Femur (tissue), 1 donor: ENCODE measurements around the gene SKIL.

Source experiments
- DNase-seq: peaks from one replicate; pipeline ENCODE4 v3.0.0-alpha.2; 2017

The SKIL gene

DNA sequence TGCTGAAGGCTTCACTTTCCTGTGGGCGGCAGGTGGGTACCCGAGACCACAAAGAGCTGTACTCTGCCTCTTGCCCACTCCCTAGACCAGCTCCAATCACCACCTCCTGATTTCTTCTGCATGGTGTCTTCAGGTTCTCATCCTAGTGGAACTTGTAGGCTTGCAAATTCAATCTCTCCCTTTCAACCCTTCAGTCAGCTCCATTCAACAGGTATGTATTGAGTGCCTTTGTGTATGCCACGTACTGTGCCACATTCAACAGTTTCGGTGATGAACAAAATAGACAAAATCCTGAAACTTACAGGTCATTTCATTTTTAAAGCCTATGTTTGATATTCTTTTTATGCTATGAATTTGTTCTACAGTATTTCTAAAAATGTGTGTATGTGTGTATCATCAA, 55.8 kb downstream of the SKIL start:
- DNase-seq, result no peak

- DNase-seq, result peak; percentile 68
These were observed 56.7 kb downstream of the SKIL start for GRCh38 chr3:170414202-170414663.

DNA sequence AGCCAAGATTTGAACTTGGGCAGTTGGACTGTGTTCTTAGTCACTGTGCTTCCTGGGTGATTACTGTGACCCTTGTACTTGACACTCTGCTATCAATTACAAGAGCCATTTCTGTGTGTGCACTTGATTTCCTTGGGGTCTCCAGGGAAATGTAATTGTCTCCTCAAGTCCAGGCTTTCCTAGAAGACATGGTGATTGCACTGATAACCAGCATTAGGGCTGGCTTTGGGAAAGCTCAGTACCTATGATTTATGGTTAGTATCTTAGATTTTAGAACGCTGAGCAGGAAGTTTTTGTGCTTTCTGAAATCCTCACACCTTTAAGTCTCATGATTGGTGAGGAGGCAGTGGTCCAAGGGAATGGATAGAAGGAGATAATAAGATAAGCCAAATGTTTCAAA, 59.6 kb downstream of the SKIL start:
- no peak for DNase-seq

DNA sequence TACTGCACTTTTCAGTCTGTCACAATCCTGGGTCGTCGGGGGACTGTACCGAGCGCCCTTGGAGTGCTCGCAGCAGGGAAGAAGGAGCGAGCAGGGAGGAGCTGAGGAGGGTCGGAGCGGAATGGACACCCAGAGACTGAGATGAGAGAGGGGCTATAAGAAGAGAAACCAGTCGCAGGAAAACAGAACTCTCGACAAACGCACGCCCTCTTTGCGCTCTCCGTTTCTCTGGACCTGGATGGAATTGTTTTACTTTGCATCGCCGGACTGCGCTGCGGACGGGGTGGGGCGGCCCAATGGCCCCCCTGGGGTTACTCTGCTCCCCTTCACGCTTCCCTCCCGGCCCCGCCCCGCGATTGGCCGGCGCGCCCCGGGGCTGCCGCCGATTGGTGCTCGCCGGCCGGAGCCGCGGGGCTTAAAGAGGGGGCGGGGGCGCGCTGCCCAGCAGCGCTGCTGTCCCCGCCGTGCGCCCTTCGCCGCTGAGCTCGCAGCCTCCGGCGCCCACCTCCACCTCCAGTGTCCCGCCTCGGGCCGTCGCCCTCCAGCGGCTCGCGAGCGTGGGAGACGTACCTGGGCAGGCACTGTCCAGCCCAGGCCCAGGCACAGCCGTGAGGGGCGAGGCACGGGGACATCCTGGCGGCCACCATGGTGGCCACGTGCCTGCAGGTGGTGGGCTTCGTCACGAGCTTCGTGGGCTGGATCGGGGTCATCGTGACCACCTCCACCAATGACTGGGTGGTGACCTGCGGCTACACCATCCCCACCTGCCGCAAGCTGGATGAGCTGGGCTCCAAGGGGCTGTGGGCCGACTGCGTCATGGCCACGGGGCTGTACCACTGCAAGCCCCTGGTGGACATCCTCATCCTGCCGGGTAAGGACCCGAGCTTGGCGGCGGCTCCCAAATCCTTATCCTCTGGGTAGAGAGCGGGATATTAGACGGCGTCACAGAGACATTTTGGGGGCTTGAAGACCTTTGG, 61.2 kb downstream of the SKIL start, which contains the start of gene CLDN11:
Gene CLDN11, plus strand, starts transcription at position 447 of the 977 bp plus-strand sequence. Its CDS starts 199 bp downstream, at position 646.
- peak; percentile 54 for DNase-seq

DNA sequence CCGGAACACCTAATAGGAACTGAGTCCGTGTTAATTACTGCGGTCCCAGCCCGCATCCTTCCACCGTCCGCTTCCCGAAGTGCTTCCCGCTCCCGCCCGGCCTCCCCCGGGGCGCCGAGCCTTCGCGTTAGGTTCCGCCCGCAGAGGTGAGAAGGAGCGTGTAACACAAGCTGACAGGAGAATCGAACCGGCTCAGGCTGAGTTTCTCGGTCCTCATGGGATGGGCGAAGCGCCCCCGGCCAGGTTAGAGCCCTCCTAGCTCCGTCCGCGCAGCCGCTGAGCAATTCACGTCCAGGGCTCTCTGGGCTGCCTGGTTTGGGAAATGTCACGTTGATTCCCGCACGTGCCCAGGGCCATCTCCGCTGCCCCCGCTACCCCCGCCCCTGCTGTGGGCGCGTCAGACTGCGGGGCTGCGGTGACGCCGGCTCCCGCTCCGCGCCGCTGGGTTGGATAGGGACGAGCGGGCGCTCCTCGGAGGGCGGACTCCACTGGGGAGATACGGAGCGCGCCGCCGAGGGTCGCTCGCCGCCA, 62.1 kb downstream of the SKIL start:
- peak; percentile 44 for DNase-seq

DNA sequence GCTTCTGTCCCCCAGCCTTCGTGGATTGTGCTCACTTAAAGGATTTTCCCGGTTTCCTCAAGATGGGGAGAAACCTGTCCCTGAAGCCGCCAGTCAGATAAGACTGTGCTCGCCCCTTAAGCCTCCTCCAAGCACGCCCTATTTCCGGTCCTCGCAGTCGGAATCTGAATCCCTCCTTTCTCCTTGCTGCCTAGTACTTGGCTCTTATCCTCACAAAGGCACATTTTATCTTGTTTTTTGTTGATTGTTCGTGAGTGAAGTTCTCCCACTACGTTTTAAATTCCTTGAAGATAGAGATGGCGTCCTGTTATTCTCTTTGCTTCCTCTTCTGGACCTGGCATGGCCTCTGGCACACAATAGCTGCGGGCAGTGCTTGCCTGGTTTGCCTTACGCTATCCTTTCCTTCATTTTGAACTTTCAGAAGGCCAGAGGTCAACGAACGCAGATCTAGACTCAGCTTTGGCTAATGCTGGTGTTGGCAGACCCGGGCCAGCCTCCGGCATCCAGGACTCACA, 62.8 kb downstream of the SKIL start:
- no peak for DNase-seq

DNA sequence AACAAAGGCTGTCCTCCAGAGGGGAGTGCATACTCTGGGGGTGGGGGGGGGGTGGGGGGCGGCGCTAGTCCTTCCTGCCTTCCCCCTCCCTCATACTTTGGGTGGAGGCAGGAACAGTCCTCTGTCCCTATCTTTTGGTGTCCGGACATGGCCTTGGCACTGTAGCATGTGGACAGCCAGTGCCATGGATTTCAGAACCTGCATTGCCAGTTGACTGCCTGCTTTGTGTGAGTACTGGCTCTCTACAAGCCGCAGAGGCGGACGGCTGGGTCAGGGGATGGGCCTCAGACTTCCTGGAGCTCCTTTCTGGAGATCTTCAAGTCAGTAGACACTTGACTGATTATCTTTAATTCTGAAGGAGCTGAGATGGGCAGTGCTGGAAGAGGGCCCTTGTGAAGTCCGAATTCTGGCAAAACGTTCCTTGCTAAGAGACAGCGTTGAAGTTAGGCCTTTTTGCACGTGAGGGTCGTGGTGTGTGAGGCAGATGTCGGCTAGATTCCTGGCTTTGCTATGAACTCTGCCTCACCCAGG, 63.7 kb downstream of the SKIL start:
- DNase-seq, result peak; percentile 20

- DNase-seq, result no peak
These were observed 64.2 kb downstream of the SKIL start for GRCh38 chr3:170421758-170422157.

DNA sequence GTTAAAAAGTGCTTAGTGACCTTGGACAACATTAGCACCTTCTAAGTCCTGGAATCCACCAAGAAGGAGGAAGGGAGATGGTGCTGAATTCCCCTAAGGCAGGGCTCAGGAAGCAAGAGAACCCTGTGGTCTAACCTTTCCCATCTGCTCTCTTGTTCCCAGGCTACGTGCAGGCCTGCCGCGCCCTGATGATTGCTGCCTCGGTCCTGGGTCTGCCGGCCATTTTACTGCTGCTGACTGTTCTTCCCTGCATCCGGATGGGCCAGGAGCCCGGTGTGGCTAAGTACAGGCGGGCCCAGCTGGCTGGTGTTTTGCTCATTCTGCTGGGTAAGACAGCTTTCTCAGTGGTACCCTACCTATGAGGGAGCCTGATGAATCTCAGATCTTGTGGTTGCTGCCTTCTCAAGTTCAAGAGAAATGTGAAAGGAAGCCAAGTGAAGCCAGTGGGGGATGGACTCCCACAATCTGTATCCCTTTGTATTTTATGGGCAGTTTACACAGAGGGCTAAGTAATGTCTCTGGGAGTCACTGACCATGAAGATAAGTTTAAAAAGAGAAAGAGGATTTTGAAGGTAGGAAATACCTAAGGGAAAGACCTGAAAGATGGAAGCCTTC, 65.6 kb downstream of the SKIL start:
- DNase-seq, result no peak

GRCh38 chr3:170424879-170425278, 67.4 kb downstream of the SKIL start:
- DNase-seq, result no peak

DNA sequence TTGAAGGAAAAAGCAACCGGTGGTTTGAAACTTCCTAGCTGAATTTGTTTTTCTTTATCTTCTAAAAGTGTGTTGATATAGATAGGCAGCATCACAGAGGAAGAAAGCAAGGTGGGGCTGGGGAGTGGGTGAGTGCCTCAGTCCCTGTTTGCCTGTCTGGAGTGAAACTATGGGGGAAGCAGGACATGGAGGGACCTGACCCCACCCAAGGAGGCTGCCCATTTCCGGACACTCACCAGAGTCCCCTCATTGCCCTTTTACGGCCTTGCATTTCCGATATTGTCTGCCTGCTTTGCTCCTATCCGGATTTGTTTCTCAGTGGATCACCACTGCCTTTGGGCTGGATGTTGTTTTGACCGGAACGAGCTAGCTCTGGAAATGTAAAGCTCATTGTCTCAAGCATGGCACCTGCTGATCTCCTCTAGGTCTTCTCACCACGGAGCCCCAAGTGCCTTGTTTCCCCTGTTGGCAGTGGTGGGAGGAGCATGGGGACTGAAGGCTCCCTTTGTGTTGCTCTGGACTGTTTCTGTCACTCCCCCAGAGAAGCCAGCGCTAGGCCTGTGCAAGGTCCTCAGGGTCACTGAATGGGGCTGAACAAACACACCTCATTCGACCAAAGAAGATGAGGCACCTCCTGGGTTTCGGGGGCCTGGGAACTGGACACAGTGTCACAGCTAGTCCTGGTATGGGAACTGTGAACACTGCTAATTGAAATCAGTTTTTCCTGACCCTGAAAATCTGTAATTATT, 68.2 kb downstream of the SKIL start:
- DNase-seq, result no peak

DNA sequence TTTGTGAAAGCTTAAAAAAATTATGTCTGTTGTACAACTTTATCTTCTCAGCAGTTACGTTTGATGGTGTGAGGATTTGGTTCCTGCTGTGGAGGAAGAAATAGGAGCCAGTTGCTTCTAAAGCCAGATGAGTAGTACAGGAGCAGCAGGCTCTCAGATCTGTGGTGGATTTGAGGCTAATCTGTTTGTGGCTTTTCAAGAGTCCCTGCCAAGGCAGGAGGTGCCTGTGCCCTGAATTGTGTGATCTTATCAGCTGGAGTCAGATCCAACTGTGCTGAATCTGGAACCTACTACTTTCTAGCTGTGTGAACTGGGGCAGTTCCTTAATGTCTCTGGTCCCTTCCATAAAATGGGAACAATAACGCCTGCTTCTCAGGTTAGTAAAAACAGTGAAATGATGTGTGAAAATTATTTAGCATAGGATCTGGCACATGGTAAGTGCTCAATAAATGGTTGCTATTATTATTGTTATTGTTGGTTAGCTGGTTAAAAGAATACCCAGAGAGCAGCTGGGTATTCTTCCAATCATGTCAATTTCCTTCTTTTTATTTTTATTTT, 68.8 kb downstream of the SKIL start:
- no peak for DNase-seq

DNA sequence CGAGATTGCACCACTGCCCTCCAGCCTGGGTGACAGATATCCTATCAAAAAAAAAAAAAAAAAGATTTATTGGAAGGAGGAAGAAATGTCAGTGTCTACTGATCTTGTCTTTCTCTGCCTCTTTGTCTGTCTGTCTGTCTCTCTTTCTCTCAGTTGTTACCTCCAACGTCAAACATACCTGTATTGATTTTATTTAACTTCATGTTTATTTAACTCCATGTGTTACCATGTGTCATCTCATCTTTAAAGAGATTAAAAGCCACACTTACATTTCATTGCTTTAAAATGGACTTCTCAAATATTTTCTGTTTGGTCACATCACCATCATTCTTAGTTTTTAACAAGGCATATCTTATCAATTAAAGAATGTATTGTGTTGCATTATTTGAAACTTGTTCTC, 70.6 kb downstream of the SKIL start:
- no peak for DNase-seq

DNA sequence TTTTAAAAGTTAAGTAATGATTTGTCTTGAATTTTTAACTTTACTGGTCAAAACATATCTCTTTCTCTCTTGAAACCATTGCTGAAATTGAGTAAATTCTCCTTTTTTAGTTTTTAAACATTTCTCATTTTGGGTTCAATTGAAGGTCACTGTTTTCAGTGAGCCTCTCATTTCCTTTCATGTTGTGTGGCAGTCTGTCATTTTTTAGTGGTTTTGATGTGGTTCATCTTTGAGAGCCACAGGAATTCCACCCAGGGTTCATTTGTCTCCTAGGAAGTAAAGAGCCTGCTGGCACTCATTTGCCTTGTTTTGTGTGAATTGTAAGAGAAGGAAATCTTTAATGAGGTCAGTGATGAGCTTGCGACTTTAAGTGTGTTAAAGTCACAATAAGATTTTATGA, 71.5 kb downstream of the SKIL start:
- no peak for DNase-seq

- DNase-seq, result no peak
These were observed 73.5 kb downstream of the SKIL start for GRCh38 chr3:170431054-170431453.

DNA sequence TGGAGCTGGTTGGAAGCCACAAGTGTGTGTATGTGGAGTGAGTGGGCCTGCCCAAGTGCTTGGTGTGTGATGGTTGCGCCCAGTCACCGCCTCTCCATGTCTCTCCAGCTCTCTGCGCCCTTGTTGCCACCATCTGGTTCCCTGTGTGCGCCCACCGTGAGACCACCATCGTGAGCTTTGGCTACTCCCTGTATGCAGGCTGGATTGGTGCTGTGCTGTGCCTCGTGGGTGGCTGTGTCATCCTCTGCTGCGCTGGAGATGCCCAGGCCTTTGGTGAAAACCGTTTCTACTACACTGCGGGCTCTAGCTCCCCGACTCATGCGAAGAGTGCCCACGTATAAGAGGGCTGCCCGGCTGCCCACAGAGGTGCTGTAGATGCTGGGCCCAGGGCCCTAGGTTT, 74.9 kb downstream of the SKIL start:
- no peak for DNase-seq

DNA sequence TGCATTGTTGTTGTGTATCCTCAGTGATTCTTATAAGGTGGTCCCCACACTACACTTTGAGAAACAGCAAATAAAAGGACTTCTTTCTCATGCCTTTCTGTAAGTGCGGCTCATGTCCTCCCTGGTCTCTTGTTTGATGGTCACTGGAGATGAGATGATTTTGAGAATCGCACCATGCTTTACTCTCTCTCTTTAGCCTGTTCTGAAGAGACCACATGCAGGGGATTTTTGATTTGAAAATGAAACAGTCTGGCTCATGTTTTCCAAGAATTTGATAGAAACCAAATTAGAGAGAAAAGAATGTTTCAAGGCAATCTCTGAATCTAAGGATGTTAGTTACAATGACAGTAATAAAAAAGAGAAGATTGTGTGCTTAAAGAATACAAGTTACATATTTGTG, 79.2 kb downstream of the SKIL start:
- DNase-seq, result no peak

DNA sequence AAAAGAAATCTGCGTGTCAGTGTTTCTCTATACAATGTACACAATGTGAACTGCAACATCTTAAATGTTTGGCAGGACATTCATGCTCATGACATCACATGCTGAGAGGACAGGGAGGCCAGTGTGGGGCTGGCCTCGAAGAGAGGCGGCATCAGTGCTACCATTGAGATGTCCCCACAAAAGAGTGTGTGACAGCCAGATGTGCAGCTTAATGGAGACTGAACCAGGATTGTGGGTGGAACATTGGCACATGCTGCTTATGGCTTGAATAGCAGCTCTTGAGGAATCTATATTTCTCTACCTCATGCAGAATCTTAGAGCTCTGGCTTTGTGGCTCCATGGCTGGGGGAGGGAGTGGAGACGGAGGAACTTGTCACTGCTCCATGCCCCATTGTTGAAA, 79.7 kb downstream of the SKIL start:
- no peak for DNase-seq

GRCh38 chr3:170437696-170438407, 80.3 kb downstream of the SKIL start:
- no peak for DNase-seq

- no peak for DNase-seq
These were observed 81.3 kb downstream of the SKIL start for GRCh38 chr3:170438836-170439235.

DNA sequence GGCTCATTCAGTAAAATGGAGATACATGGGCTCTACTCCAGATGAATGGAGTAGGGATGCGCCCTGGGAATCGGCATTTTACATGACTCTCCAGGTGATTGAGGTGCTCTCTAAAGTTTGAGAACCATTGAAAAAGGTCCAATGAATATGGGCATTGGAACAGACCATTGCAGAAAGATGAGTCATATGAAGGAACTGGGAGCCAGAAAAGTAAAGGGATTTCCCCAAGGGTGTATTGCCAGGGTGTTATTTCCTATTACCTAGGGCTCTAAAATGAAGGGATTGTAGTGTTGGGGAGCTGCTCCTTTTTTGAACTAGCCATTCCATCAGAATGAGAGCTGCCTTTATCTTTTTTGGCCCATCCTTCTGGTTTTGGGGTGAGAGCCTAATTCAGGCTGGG, 82.8 kb downstream of the SKIL start:
- DNase-seq, result no peak

DNA sequence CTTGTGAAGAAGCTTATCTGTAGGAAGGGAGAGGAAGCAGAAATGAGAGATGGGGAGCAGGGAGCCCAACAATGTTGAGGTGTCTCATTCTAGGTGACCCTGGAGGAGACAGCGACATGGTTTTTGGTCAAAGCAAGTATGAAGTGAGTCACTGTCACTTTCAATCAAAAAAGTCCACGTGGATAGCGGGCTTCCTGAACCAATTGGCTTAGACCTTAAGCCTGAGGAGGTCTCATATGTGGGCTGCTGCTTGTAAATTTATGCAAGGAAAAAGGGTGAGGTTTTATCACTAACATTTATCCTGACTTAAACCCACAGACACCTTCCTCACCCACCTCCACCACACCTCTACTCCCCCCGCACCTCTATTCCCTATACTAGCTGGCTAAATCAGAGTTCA, 83.9 kb downstream of the SKIL start:
- DNase-seq, result no peak
